LNCAP (cell line): ENCODE measurements around the gene CACNA1I.

ENCODE experiments used
- TF ChIP-seq, protein P1 (sequence below): fragments of 450-650 bp; IDR thresholded peaks from 2 replicates; pipeline ENCODE4 v1.5.1; 2017; ENCODE audit warnings: mild to moderate bottlenecking

CACNA1I gene

DNA sequence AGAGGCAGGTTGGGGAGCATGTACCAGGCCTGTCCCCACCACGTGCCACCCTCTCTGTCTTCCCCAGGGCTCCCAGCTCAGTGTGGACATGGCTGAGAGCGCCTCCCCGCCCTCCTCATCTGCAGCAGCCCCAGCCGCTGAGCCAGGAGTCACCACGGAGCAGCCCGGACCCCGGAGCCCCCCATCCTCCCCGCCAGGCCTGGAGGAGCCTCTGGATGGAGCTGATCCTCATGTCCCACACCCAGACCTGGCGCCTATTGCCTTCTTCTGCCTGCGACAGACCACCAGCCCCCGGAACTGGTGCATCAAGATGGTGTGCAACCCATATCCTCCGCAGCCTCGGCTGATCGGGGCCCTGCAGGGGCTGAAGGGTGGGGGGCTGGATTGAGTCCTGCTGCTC, at the start of gene CACNA1I:
Gene CACNA1I (plus strand): TSS at position 89 of the 400 bp plus-strand sequence. CDS start 0 bp downstream, at position 89.
- TF ChIP-seq, protein P1, sequence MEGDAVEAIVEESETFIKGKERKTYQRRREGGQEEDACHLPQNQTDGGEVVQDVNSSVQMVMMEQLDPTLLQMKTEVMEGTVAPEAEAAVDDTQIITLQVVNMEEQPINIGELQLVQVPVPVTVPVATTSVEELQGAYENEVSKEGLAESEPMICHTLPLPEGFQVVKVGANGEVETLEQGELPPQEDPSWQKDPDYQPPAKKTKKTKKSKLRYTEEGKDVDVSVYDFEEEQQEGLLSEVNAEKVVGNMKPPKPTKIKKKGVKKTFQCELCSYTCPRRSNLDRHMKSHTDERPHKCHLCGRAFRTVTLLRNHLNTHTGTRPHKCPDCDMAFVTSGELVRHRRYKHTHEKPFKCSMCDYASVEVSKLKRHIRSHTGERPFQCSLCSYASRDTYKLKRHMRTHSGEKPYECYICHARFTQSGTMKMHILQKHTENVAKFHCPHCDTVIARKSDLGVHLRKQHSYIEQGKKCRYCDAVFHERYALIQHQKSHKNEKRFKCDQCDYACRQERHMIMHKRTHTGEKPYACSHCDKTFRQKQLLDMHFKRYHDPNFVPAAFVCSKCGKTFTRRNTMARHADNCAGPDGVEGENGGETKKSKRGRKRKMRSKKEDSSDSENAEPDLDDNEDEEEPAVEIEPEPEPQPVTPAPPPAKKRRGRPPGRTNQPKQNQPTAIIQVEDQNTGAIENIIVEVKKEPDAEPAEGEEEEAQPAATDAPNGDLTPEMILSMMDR: no peak

DNA sequence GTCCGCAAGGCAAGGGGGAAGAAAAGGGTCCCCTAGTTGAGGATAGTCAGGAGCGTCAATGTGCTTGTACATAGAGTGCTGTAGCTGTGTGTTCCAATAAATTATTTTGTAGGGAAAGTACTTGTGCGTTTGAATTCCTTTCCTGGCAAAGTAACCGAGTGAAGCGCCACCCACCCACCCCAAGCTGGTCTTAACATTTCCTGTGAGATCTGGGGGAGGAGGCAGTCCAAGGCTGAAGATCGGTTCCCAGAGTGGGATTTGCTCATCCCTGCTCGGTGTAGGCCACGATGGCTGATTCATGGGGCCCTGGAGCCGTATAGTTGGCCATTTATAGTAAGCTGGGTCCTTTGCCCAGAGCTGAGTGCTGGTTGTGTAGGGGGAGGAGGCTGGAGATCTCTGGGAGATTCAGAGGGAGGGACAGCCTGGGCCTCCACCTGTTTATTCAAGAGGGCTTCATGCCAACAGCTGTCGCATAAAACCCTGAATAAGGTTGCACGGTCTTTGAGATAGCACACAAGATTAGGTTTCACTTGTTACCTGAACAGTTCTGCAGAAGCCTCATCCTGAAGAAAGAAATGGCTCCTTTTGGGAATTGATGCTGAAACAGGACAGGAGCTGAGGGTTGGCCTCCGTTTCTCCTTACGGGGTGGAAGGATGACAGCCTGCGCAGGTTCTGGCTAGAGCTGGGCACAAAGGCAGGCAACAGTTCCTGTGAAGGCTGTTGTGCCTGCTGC, 47.8 kb upstream of the CACNA1I start:
- TF ChIP-seq, protein P1: no peak

- TF ChIP-seq, protein P1: no peak
These were observed 46.3 kb upstream of the CACNA1I start for GRCh38 chr22:39524089-39524752.

- TF ChIP-seq, protein P1: no peak
These were observed 45.5 kb upstream of the CACNA1I start for GRCh38 chr22:39524753-39525657.

DNA sequence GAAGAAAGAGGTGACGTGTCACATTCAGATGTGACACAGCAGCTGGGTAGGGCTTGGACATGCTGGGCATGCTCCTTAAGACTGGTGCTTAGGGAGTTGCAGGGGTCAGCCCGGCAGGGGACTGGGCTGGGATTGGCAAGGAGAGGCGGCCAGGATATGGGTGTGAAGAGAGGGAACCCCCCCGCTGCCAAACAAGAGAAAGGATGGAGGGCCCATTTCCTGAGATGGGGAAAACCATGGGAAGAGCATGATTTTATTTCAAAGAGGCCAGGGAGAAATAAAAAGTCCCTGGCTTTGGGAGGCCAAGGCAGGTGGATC, 44.9 kb upstream of the CACNA1I start:
- TF ChIP-seq, protein P1: no peak

- TF ChIP-seq, protein P1: no peak
These were observed 43.8 kb upstream of the CACNA1I start for GRCh38 chr22:39526736-39527171.

GRCh38 chr22:39527481-39527961, 43.0 kb upstream of the CACNA1I start:
- TF ChIP-seq, protein P1: no peak
